SHP77 (cell line): ENCODE results near the gene IRF2BPL.

Source experiments
- DNase-seq, 2 experiments: peaks; one replicate each; lab custom pipeline; 2025; lab: John Stamatoyannopoulos, UW

The IRF2BPL gene

GRCh38 chr14:77009014-77009413, 19.5 kb downstream of the IRF2BPL start:
- DNase-seq: no peak

- DNase-seq: no peak
These were observed 20.0 kb downstream of the IRF2BPL start for GRCh38 chr14:77008541-77008940.

GRCh38 chr14:77007975-77008421, 20.5 kb downstream of the IRF2BPL start:
- DNase-seq: no peak

- DNase-seq: no peak
These were observed 21.1 kb downstream of the IRF2BPL start for GRCh38 chr14:77007183-77007974.

- DNase-seq: no peak
These were observed 22.4 kb downstream of the IRF2BPL start for GRCh38 chr14:77006132-77006531.

GRCh38 chr14:77005559-77005958, 22.9 kb downstream of the IRF2BPL start:
- DNase-seq: no peak

- DNase-seq: no peak
These were observed 23.6 kb downstream of the IRF2BPL start for GRCh38 chr14:77004711-77005460.

- DNase-seq: no peak
These were observed 24.4 kb downstream of the IRF2BPL start for GRCh38 chr14:77003960-77004710.

- DNase-seq: no peak
These were observed 25.6 kb downstream of the IRF2BPL start for GRCh38 chr14:77002889-77003288.

- no peak for DNase-seq
These were observed 26.2 kb downstream of the IRF2BPL start for GRCh38 chr14:77002335-77002734.

GRCh38 chr14:77000340-77001270, 27.9 kb downstream of the IRF2BPL start:
- DNase-seq: peak; percentile 54 to 74

GRCh38 chr14:76998910-76999309, 29.6 kb downstream of the IRF2BPL start:
- no peak for DNase-seq

GRCh38 chr14:76997257-76997970, 31.1 kb downstream of the IRF2BPL start:
- DNase-seq: no peak

- DNase-seq: no peak
These were observed 31.9 kb downstream of the IRF2BPL start for GRCh38 chr14:76996563-76997146.

- no peak for DNase-seq
These were observed 33.1 kb downstream of the IRF2BPL start for GRCh38 chr14:76995279-76996035.

- no peak for DNase-seq
These were observed 34.8 kb downstream of the IRF2BPL start for GRCh38 chr14:76993752-76994151.

GRCh38 chr14:76990084-76990483, 38.4 kb downstream of the IRF2BPL start:
- DNase-seq: no peak

- DNase-seq: no peak
These were observed 40.5 kb downstream of the IRF2BPL start for GRCh38 chr14:76987956-76988520.

- no peak for DNase-seq
These were observed 42.3 kb downstream of the IRF2BPL start for GRCh38 chr14:76986231-76986565.
